ENCODE results near the gene GFPT1. TPM values are rescaled to one million over a fixed set of nuclear protein-coding genes. Genes with fewer than 3 reads are reported as not detected.

The GFPT1 gene
- total RNA-seq: 51.8 and 58.0 TPM in 2 replicates

DNA sequence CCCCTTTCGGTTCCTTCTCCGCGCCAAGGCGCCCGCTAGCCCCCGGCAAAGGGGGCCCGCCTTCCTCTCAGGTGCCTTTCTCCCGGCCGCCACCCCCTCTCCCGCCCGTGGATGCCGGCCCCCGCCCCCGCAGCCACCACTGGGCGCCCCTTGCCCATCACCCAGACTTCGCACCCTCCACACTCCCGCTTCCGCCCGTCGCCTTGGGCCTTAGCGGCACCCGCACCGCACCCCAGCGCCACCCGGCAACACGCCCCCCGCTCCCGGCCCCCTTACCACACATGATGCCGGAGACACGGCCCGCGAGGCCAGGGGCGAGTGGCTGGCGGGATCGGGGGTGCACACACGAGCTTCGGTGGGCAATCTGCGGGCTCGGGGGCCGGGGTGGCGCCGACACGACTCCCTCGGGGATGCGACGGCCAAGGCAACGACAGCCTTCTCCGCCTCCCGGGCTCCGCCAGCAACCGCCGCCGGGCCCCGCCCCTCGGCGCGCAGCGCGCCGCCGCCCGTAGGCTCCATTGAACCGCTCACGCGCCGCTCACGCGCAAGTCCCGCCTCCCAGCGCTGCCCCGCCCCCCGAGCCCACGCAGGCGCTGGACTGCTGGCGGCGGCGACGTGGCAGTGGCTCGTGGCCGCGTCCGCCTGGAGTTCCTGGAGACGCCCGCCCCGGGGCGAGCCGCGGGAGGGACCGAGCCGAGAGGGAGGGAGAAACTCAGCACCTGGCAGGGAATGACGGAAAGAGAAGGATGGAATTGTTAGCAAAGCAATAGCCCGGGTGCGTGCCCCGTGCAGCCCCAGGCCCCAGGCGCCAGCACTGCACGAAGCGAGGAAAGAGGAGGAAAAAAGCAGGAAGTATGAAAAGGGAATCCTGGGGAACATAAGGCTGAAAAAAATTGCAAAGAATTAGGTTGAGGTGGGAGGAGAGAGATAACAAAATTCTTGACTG is at the start of gene GFPT1:
TSS of gene GFPT1 (minus strand) at position 439 of the 946 bp plus-strand sequence. CDS start at position 283, 156 bp downstream.

Other genes with a start within 250 kb of the GFPT1 start
- gene NFU1, start 50.2 kb upstream of the GFPT1 start, total RNA-seq: 48.7 and 64.4 TPM in 2 replicates

All from aortic smooth muscle cell (primary cell).